Globus pallidus (tissue), 1 donor: Measurements from ENCODE around the gene USP15.
"Not testable (repeated sequence)": the region's sequence is repeated elsewhere in the genome, so short reads cannot be mapped to it uniquely, and the experiment has no call there.

Experiments used
- DNase-seq: peaks from one replicate; pipeline ENCODE4 v3.0.0-alpha.2; 2015; ENCODE audit warnings: low spot score

USP15 gene

GRCh38 chr12:62372134-62372533 lies 111.9 kb downstream of the USP15 start:
- DNase-seq = no peak

- no peak for DNase-seq
Observed at GRCh38 chr12:62372825-62373224, 112.6 kb downstream of the USP15 start.

- no peak for DNase-seq
Observed at GRCh38 chr12:62375603-62376002, 115.4 kb downstream of the USP15 start.

GRCh38 chr12:62379026-62379722 lies 119.0 kb downstream of the USP15 start:
- DNase-seq = no peak

GRCh38 chr12:62379723-62380045 lies 119.5 kb downstream of the USP15 start:
- DNase-seq = no peak

GRCh38 chr12:62382526-62382925 lies 122.3 kb downstream of the USP15 start:
- DNase-seq = no peak

- no peak for DNase-seq
Observed at GRCh38 chr12:62396750-62397149, 136.5 kb downstream of the USP15 start.

- DNase-seq = no peak
Observed at GRCh38 chr12:62400135-62400534, 139.9 kb downstream of the USP15 start.

- no peak for DNase-seq
Observed at GRCh38 chr12:62401631-62402030, 141.4 kb downstream of the USP15 start.

- no peak for DNase-seq
Observed at GRCh38 chr12:62403031-62403430, 142.8 kb downstream of the USP15 start.

GRCh38 chr12:62407587-62407986 lies 147.4 kb downstream of the USP15 start:
- DNase-seq = no peak

- DNase-seq = no peak
Observed at GRCh38 chr12:62409068-62409467, 148.9 kb downstream of the USP15 start.

- DNase-seq = no peak
Observed at GRCh38 chr12:62414180-62414579, 154.0 kb downstream of the USP15 start.

- no peak for DNase-seq
Observed at GRCh38 chr12:62426089-62426488, 165.9 kb downstream of the USP15 start.

GRCh38 chr12:62429457-62429856 lies 169.3 kb downstream of the USP15 start:
- no peak for DNase-seq

- DNase-seq = no peak
Observed at GRCh38 chr12:62434494-62435302, 174.5 kb downstream of the USP15 start.

GRCh38 chr12:62435303-62436163 lies 175.3 kb downstream of the USP15 start:
- DNase-seq = peak; percentile 54

GRCh38 chr12:62436164-62436503 lies 175.9 kb downstream of the USP15 start:
- no peak for DNase-seq

GRCh38 chr12:62438098-62438692 lies 178.0 kb downstream of the USP15 start:
- DNase-seq = peak; percentile 71

GRCh38 chr12:62446754-62447452 lies 186.7 kb downstream of the USP15 start:
- DNase-seq = no peak

GRCh38 chr12:62448436-62448835 lies 188.2 kb downstream of the USP15 start:
- DNase-seq = no peak

- DNase-seq = not testable (repeated sequence)
Observed at GRCh38 chr12:62455429-62455828, 195.2 kb downstream of the USP15 start.
